C4-2B (cell line): Measurements from ENCODE around the gene RBM47.

Experiments used
- CTCF ChIP-seq: fragments of 450-650 bp; conservative IDR thresholded peaks from 2 replicates; pipeline ENCODE4 v1.5.1; 2017; ENCODE audit warnings: mild to moderate bottlenecking
- ZFX ChIP-seq: fragments of 450-650 bp; IDR thresholded peaks from 2 replicates; pipeline ENCODE4 v1.6.1; 2017

GRCh38 chr4:40587351-40587750 is 42.3 kb downstream of the RBM47 start:
- no peak for TF ChIP-seq CTCF
- no peak for TF ChIP-seq ZFX
